GM12875 (cell line): ENCODE results near the gene SAMD11.

ENCODE experiments used
- H3K4me3 ChIP-seq: one replicate; pipeline ENCODE4 v1.5.1; 2011; ENCODE audit warnings: low read depth, low read length, control low read depth
- TF ChIP-seq, protein P1 (sequence below): IDR thresholded peaks from 2 replicates; pipeline ENCODE4 v1.5.1; 2011; ENCODE audit warnings: low read depth, mild to moderate bottlenecking, control low read depth, inconsistent platforms, low read length, moderate library complexity, borderline replicate concordance; ENCODE audit not compliant: insufficient read depth

The SAMD11 gene

GRCh38 chr1:962381-963300 is 38.9 kb downstream of the SAMD11 start:
- no peak overlapping the region for H3K4me3 ChIP-seq
- TF ChIP-seq, protein P1, sequence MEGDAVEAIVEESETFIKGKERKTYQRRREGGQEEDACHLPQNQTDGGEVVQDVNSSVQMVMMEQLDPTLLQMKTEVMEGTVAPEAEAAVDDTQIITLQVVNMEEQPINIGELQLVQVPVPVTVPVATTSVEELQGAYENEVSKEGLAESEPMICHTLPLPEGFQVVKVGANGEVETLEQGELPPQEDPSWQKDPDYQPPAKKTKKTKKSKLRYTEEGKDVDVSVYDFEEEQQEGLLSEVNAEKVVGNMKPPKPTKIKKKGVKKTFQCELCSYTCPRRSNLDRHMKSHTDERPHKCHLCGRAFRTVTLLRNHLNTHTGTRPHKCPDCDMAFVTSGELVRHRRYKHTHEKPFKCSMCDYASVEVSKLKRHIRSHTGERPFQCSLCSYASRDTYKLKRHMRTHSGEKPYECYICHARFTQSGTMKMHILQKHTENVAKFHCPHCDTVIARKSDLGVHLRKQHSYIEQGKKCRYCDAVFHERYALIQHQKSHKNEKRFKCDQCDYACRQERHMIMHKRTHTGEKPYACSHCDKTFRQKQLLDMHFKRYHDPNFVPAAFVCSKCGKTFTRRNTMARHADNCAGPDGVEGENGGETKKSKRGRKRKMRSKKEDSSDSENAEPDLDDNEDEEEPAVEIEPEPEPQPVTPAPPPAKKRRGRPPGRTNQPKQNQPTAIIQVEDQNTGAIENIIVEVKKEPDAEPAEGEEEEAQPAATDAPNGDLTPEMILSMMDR, result no peak

GRCh38 chr1:963301-963651 is 39.6 kb downstream of the SAMD11 start:
- H3K4me3 ChIP-seq, result no peak overlapping the region
- TF ChIP-seq, protein P1, result no peak

DNA sequence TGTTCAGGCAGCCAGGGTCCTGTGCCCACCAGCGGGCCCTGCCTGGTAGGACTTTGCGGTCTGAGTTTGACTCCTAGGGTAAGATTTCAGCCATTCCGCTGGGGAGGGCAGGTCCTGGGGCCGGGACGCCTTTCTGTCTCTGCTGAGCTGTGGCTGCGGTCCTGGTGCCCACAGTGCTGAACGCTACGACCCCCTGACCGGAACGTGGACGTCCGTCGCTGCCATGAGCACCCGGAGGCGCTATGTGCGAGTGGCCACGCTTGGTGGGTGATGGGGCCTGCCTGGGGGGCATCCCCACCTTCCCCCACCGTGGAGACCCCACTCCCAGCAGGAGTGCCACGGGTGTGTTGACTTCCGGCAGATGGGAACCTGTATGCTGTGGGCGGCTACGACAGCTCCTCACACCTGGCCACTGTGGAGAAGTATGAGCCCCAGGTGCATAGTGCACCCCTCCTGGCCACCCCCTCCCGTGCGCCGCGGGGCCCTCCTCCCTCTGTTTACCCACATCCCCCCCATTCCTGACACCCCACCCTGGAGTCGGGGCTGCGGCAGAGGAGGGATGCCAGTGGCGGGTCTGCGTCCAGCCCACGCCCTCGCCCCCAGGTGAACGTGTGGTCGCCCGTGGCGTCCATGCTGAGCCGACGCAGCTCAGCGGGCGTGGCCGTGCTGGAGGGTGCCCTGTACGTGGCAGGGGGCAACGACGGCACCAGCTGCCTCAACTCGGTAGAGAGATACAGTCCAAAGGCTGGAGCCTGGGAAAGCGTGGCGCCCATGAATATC is 40.2 kb downstream of the SAMD11 start:
- TF ChIP-seq, protein P1, result no peak
- H3K4me3 ChIP-seq, result no peak overlapping the region

DNA sequence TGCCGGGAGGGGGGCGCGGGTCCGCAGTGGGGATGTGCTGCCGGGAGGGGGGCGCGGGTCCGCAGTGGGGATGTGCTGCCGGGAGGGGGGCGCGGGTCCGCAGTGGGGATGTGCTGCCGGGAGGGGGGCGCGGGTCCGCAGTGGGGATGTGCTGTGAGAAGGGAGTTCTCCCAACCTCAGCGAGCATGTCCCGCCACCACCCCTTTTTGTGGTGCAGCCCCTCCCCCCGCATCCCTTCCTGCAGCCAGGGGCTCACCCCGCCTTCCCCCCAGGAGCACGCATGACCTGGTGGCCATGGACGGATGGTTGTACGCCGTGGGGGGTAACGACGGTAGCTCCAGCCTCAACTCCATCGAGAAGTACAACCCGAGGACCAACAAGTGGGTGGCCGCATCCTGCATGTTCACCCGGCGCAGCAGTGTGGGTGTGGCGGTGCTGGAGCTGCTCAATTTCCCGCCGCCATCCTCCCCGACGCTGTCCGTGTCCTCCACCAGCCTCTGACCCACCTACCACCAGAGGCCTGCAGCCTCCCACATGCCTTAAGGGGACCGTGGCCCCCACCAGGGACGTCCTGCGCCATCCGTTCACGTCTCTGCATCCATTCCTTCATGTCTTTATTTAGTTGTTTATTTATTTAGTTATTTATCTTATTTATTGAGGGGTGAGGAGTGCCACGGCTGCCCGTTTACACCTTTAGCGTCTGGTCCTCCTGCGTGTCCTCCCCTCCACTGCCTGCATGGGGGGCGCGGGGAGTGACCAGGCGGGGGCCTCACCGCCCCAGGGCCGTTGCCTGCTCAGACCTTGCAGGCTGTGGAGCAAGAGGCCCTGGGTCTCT is 41.2 kb downstream of the SAMD11 start:
- H3K4me3 ChIP-seq, result no peak overlapping the region
- TF ChIP-seq, protein P1, result no peak

DNA sequence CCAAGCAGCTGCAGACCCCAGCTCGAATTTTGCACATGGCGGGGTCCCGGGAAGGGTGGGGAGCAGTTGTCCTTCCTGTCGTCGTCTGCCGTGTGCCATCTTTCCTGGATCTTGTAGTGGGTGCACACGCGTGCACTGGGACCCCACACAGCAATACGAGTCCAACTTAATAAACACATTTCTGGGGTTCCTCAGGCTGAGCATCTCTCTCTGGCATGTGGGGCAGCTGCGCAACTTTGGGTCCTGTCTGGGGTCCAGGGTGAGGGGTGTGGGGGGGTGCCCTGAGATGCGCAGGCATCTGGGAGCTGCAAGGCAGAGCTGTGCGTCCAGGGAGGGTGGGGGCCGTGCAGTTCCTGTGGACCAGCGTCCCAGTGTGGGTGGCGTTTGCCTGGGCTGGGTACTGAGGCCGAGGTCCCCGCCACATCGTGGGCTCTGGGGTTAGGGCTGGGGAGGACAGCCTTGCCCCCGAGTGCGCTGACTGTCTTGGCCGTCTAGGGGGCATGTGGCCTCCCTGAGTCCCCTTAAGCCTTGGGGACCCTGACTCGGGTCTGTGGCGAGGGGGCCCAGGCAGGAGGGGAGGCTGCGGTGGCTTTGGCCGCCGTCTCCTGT is 41.9 kb downstream of the SAMD11 start:
- no peak overlapping the region for H3K4me3 ChIP-seq
- TF ChIP-seq, protein P1, result no peak

DNA sequence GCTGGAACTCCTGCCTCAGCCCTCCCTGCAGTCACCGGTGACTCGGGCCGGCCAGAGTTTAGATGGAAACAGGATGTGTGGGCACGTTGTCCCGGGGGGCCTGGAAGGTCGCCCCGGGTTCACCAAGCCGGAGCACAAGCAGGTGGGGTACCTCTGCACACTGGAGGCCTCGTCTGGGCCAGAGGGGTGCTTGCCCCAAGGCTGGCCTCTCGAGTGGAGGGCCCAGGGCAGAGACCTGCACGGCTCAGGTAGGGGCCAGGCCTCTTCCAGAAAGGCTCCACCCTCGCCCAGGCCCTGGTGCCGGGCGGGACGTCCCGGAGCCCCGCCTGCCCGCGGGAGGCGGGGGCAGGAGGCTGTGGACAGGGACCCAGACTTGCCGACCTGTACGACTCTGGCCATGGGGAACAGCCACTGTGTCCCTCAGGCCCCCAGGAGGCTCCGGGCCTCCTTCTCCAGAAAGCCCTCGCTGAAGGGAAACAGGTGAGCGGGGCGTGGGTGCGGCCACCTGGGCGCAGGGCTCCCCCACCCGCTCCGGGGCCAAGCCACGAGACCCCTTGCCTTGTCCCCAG is 42.5 kb downstream of the SAMD11 start, which contains the start of gene PLEKHN1:
Gene PLEKHN1 (plus strand): TSS at position 348 of the 569 bp plus-strand sequence. CDS start 50 bp downstream, at position 398.
- peak within 1 kb of the TSS; percentile 36 for H3K4me3 ChIP-seq
- TF ChIP-seq, protein P1, result no peak
